Astrocyte of the spinal cord (primary cell): Measurements from ENCODE around the gene AGAP1.

Experiments
- DNase-seq: peaks from one replicate; pipeline ENCODE4 v3.0.0; 2011; ENCODE audit warnings: low read depth, low spot score
- H3K4me3 ChIP-seq: 2 replicates; pipeline ENCODE4 v1.5.1; 2011; ENCODE audit warnings: low read depth, mild to moderate bottlenecking, low read length, moderate library complexity
- in situ Hi-C: cut with HindIII; loops from 2 replicates; pipeline ENCODE4 v1.10.0; 2017; ENCODE audit warnings: low sequenced_read_pairs
- TF ChIP-seq, protein P1 (sequence below): IDR thresholded peaks from 2 replicates; pipeline ENCODE4 v1.5.1; 2012; ENCODE audit warnings: low read depth, mild to moderate bottlenecking, low read length, inconsistent platforms

Gene AGAP1

DNA sequence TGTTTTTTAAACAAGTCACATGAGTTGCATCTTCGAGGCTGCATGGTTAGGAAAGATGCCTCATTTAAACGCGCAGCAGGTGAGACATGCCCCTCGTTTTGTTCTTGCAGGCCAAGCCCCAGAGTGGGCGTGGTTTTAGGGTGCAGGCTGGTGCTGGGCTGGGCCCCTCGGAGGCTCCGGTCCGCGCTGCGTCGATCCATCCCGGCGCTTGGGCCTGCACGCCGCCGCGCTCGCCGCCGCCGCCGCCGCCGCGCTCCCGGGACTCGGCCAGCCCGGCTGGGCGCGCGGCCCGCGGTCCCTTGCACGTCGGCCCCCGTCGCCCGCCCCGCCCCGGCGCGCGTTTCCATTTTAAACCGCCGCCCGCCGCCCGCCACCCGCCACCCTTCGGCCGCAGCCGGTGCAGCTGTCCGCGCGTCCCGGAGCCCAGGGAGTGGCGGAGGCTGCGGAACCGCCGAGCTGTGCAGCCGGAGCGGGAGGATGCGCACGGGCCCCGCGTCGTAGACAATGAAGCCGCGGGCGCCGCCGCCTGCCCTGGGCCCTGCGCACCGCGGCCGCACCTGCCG lies 175.5 kb downstream of the AGAP1 start:
- TF ChIP-seq, protein P1, sequence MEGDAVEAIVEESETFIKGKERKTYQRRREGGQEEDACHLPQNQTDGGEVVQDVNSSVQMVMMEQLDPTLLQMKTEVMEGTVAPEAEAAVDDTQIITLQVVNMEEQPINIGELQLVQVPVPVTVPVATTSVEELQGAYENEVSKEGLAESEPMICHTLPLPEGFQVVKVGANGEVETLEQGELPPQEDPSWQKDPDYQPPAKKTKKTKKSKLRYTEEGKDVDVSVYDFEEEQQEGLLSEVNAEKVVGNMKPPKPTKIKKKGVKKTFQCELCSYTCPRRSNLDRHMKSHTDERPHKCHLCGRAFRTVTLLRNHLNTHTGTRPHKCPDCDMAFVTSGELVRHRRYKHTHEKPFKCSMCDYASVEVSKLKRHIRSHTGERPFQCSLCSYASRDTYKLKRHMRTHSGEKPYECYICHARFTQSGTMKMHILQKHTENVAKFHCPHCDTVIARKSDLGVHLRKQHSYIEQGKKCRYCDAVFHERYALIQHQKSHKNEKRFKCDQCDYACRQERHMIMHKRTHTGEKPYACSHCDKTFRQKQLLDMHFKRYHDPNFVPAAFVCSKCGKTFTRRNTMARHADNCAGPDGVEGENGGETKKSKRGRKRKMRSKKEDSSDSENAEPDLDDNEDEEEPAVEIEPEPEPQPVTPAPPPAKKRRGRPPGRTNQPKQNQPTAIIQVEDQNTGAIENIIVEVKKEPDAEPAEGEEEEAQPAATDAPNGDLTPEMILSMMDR, result no peak
- peak; percentile 65 for DNase-seq
- in situ Hi-C loops, result no loop called here
- H3K4me3 ChIP-seq, result peak overlapping the region; percentile 24

DNA sequence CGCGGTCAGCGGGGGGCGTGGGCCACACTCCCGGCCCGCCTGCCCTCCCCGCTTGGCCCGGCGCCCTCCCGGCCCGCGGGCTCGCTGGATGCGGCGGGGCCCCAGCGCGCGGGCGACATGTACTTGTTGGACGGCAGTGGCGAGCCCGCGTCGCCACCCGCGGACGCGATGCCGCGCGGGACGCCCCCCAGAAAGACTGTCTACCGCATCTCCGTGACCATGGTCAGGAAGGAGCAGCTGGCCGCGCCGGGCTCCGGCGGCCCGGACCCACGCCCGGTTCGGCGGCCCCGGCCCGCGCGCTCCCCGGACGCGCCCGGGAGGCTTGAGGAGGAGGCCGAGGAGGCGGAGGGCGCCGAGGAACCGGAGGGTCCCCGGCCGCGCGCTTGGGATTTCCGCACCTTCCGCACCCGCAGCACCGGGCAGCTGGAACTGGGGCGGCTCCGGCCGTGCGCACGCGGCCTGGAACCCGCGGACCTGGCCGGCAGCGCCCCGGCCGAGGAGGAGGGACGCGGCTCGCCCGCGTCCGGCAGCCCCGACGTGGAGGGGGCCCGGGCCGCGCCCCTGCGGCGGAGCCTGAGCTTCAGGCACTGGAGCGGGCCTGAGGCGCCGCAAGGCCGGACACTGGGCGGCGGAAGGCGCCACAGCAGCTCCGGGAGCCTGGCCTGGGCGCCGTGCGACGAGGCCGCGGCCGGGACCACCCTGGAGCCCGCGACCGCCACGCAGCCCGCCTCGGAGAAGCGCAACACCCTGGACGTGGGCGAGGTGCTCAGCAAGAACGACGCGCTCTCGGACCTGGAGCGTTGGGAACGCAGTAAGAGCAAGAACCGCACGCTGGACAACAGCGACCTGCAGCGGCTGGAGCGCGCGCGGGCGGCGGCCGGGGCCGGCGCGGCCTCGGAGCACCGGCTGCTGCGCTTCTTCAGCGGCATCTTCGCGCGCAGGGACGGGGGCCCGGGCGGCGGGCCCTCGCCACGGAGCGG lies 176.4 kb downstream of the AGAP1 start:
- in situ Hi-C loops, result no loop called here
- H3K4me3 ChIP-seq, result peak overlapping the region; percentile 12
- TF ChIP-seq, protein P1, result peak; percentile 57
- DNase-seq, result peak; percentile 66

DNA sequence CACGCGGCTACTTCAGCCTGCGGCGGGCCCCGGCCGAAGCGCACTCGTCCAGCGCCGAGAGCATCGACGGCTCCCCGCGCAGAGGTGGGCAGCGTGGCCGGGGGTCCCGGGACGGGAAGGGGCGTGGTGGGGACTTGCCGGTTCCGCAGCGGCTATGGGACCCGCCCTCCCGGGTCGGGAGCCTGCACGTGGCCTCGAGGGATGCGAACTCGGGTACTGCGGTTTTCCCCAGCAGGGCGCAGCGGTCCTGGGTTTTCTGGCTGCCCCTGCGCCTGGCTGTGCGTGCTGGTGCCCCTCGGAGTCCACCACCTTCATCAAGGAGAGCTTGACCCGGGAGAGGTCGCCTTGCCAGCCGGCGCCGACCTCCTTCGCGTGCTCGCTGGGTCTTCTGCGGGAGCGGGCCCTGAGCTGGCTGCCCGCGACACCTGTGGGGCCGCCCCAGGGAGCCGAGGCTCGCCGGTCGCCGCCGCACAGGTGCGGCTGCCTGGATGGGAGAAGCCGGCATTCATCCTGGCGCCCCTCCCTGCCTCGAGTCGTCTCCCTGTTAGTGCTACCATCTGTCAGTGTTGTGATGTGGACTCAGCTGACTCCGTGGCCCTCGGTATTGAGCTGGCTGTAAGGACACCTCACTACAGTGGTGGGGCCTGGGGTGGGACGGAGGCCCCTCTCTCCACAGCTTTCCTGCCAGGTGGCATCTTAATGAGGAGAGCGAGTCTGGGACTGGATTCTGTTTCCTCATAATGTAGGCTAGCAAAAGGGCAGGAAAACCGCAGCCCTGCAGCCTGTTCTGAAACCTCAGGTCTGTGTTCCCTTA lies 177.3 kb downstream of the AGAP1 start:
- no peak for DNase-seq
- H3K4me3 ChIP-seq, result no peak overlapping the region
- in situ Hi-C loops, result no loop called here
- TF ChIP-seq, protein P1, result no peak

DNA sequence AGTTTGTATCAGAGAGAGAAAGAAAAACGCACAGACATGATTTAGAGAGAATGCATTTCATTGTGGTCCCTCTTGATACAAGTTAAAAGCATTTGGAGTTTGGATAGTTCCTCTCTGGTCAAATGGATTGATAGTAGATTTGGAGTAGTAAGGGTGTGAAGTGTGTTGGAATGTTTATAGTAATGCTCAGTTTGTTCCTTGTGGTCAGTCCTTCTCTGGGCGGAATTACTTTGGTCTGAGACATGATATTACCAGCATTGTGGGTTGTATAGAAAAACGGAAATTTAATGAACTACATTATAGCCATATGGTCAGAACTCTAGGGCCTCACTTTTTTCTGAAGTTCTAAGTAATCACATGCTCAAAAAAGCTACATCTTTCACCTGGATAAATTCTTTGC lies 178.9 kb downstream of the AGAP1 start:
- TF ChIP-seq, protein P1, result no peak
- in situ Hi-C loops, result no loop called here
- no peak overlapping the region for H3K4me3 ChIP-seq
- DNase-seq, result no peak

DNA sequence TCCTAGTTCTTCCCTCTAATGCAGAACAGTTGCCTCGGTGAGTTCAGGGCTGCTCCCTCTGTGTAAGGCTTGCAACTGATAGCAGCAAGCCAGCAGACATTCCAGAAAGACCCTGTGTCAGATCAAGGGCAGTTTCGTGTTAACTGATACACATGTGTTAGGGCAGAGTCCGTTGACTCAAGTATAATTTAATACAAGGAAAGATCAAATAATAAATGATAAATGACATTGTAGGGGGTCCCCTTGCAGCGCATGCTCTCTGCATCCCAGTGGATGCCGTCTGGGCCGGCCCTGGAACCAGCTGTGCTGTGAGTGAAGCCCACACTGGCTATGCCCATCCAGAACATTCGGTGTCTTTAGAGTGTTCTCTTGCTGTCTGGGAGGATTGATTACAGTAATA lies 180.3 kb downstream of the AGAP1 start:
- H3K4me3 ChIP-seq, result no peak overlapping the region
- DNase-seq, result no peak
- in situ Hi-C loops, result no loop called here
- TF ChIP-seq, protein P1, result no peak

DNA sequence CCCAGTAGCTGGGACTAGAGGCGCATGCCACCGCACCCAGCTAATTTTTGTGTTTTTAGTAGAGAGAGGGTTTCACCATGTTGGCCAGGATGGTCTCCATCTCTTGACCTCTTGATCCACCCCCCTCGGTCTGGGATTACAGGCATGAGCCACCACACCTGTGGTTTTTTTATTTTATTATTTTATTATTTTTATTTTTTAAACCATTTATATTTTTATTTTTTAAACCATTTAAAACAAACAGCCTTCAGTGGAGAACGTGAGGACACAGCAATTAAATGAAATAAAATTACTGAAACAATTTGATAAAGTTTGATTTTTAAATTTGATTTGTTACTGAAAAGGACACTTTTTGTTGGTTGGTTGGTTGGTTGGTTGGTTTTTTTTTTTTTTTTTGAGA lies 181.0 kb downstream of the AGAP1 start:
- H3K4me3 ChIP-seq, result no peak overlapping the region
- in situ Hi-C loops, result no loop called here
- no peak for DNase-seq
- TF ChIP-seq, protein P1, result no peak
